ENCODE measurements around the gene PCDHGA3.

- TF ChIP-seq TAF1 (IDR thresholded peaks at IDR 0.05; ENCODE audit: low read depth) = no peak
- no peak for TF ChIP-seq CTCF (IDR thresholded peaks at IDR 0.05; ENCODE audit: poor library complexity, severe bottlenecking)
These were observed 379 bp downstream of the PCDHGA3 start for GRCh38 chr5:141343953-141344463.
